ENCODE measurements around the gene CCL28. TPM values are rescaled to one million over a fixed set of nuclear protein-coding genes. Genes with fewer than 3 reads are reported as not detected.

Gene CCL28
- total and polyA plus RNA-seq, 9 of the 15 experiments (the other 6 are each of a cell fraction or from before 2014, with no cell fraction given) = not detected

DNA sequence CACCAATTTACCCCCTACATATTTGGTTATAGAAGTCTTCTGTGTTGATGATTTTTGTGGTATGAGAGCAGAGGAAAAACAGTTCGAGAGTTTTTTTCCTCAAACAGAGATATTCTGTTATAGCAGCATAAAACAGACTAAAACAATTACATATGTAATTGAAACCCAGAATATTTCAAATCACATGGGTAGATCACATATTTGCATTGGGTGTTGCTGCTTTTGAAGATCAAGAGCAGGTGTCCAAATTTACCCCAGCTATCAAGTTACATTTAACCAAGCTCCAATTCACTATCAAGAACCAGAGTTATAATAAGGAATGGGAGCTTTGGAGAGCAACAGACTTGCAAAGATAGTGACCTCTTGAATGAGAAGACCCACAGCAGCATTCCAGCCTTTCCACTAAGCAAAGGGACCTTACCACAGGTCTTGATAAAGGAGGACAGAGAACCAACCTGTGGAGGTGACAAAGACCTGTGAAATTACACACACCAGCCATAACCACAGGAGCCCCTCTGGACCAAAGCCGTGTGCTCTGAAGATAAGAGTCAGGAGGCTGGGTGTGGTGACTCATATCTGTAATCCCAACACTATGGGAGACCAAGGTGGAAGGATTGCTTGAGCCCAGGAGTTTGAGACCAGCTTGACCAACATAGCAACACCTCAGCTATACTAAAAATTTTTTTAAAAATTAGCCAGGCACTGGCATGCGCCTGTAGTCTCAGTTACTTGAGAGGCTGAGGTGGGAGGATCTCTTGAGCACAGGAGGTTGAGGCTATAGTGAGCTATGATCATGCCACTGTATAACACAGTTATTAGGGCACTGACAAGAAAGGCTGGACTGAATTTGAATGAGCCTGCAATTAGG, 4.0 kb upstream of the CCL28 start (continued):
- TF ChIP-seq ZNF407 (IDR thresholded peaks at IDR 0.05; ENCODE audit: low read depth) (no peak), FOXO4 (CRISPR knock-in tag; IDR thresholded peaks at IDR 0.05) (no peak), TEAD1 (CRISPR knock-in tag; IDR thresholded peaks at IDR 0.05) (peak; percentile 68 to 81; a peak in 3 of 4 replicates), ILF3 (IDR thresholded peaks at IDR 0.05; ENCODE audit: borderline replicate concordance) (no peak), BRCA1 (IDR thresholded peaks at IDR 0.05) (no peak), BRCA1 (CRISPR knock-in tag; IDR thresholded peaks at IDR 0.05) (no peak), NBN (IDR thresholded peaks at IDR 0.05; ENCODE audit: low read depth) (no peak), ZNF511 (CRISPR knock-in tag; IDR thresholded peaks at IDR 0.05) (no peak)
- TF ChIP-seq, protein P1, sequence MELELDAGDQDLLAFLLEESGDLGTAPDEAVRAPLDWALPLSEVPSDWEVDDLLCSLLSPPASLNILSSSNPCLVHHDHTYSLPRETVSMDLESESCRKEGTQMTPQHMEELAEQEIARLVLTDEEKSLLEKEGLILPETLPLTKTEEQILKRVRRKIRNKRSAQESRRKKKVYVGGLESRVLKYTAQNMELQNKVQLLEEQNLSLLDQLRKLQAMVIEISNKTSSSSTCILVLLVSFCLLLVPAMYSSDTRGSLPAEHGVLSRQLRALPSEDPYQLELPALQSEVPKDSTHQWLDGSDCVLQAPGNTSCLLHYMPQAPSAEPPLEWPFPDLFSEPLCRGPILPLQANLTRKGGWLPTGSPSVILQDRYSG (tag; conservative IDR thresholded peaks at IDR 0.05; ENCODE audit: low read depth) = 0 out of 2 replicates have a peak, but pooled peaks have one; percentile 55
